Common myeloid progenitor, CD34-positive (primary cell): ENCODE results near the gene SMIM27.
"Not testable (repeated sequence)": the region's sequence is repeated elsewhere in the genome, so short reads cannot be mapped to it uniquely, and the experiment has no call there.

Source experiments
- CTCF ChIA-PET: fragments of 350-600 bp; sonication (Branson Sonifier 250); formaldehyde crosslinking; loops from one replicate; lab custom pipeline; 2021; ENCODE audit warnings: antibody characterized with exemption; lab: Charles Lee
- POLR2A ChIA-PET: fragments of 350-600 bp; sonication (Branson Sonifier 250); formaldehyde crosslinking; loops from one replicate; lab custom pipeline; 2021; ENCODE audit warnings: antibody characterized with exemption; lab: Charles Lee
- DNase-seq, 3 donors: peaks; one replicate each; pipeline versions ENCODE4 v3.0.0 to v3.0.0-alpha.2; 2013
- H3K27ac ChIP-seq, 2 experiments: 1 replicate in 1 of 2; 2 replicates in 1 of 2; pipeline ENCODE4 v1.7.0; 2013; ENCODE audit warnings: inconsistent platforms in 2 of 2, low read length in 2 of 2, mild to moderate bottlenecking in 2 of 2, low read depth in 1 of 2, moderate library complexity in 1 of 2; ENCODE audit not compliant: severe bottlenecking in 2 of 2, insufficient read depth in 1 of 2, poor library complexity in 1 of 2
- H3K27me3 ChIP-seq, 5 experiments: replicated peaks in 2 of 5; 1 replicate in 3 of 5; 2 replicates in 2 of 5; pipeline versions ENCODE4 v1.6.1 to v1.7.0; 2013; ENCODE audit warnings: low read length in 4 of 5, mild to moderate bottlenecking in 2 of 5, moderate library complexity in 2 of 5, inconsistent platforms in 1 of 5; ENCODE audit not compliant: insufficient read depth in 5 of 5, control insufficient read depth in 4 of 5
- H3K36me3 ChIP-seq, 4 experiments: 1 replicate in 2 of 4; 2 replicates in 2 of 4; pipeline versions ENCODE4 v1.6.1 to v1.7.0; 2013; ENCODE audit warnings: low read length in 3 of 4, control low read depth in 1 of 4, mild to moderate bottlenecking in 1 of 4; ENCODE audit not compliant: control insufficient read depth in 4 of 4, insufficient read depth in 4 of 4
- H3K4me1 ChIP-seq, 4 experiments: 1 replicate in 3 of 4; 2 replicates in 1 of 4; pipeline versions ENCODE4 v1.6.1 to v1.7.1; 2013; ENCODE audit warnings: low read length in 3 of 4, mild to moderate bottlenecking in 3 of 4, control low read depth in 1 of 4, inconsistent platforms in 1 of 4, moderate library complexity in 1 of 4; ENCODE audit not compliant: control insufficient read depth in 4 of 4, insufficient read depth in 4 of 4; ENCODE audit errors: control extremely low read depth in 1 of 4
- H3K4me3 ChIP-seq, 7 experiments: 1 replicate in 4 of 7; 2 replicates in 3 of 7; pipeline versions ENCODE4 v1.5.1 to v1.7.0; 2013; ENCODE audit warnings: mild to moderate bottlenecking in 7 of 7, low read length in 6 of 7, moderate library complexity in 6 of 7, inconsistent platforms in 2 of 7, low read depth in 2 of 7, control low read depth in 1 of 7; ENCODE audit not compliant: insufficient read depth in 4 of 7, control insufficient read depth in 1 of 7; ENCODE audit errors: extremely low read depth in 1 of 7
- H3K9me3 ChIP-seq, 5 experiments: 1 replicate in 4 of 5; 2 replicates in 1 of 5; pipeline versions ENCODE4 v1.6.1 to v1.7.1; 2013; ENCODE audit warnings: low read length in 4 of 5, mild to moderate bottlenecking in 2 of 5, inconsistent platforms in 1 of 5, low read depth in 1 of 5, moderate library complexity in 1 of 5; ENCODE audit not compliant: control insufficient read depth in 4 of 5, insufficient read depth in 2 of 5; ENCODE audit errors: control extremely low read depth in 1 of 5
- WGBS: methylation state at CpG from one replicate; pipeline ENCODE4 v1.1.5; 2013; ENCODE audit not compliant: insufficient coverage; 5-methylcytosine and 5-hydroxymethylcytosine counted together

Gene SMIM27

DNA sequence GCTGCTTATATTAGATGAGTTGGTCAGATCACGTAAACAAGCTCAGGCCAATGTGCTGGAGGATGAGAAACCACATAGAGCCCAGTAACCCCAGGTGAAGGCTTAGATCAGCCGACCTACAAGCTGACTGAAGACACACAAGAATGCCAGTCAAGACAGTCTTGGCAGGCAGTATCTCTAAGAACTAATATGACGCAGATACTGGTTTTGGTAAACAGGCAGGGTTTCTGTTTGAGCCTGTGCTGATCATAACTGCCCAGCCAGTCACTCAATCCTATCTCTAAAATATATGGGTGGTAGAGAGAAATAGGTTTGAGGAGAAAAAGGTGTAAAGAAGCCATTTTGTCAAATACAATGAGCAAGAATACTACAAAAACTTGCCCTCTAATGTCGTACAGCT lies 18.3 kb upstream of the SMIM27 start:
- Histone ChIP-seq H3K4me3 (no peak overlapping the region), H3K4me1 (no peaks in the 10 kb centered on the region), H3K27ac (no peak overlapping the region), H3K9me3 (peaks cover 0 to 9% (median 0%) of the 10 kb centered on the region in 5 experiments), H3K27me3 (no peaks in the 10 kb centered on the region), H3K36me3 (peaks cover 0 to 17% (median 4%) of the 10 kb centered on the region in 4 experiments)
- 100% methylated on average over 3 of the region's 4 CpGs for WGBS
- no peak for DNase-seq
- ChIA-PET POLR2A (no interaction called here), CTCF (interaction anchor here (0.9 to 1.7 kb wide), 6 partner anchors 10 to 40 kb away, joined by 3 to 8 read pairs (median 4); no protein-coding TSS in a partner anchor)

DNA sequence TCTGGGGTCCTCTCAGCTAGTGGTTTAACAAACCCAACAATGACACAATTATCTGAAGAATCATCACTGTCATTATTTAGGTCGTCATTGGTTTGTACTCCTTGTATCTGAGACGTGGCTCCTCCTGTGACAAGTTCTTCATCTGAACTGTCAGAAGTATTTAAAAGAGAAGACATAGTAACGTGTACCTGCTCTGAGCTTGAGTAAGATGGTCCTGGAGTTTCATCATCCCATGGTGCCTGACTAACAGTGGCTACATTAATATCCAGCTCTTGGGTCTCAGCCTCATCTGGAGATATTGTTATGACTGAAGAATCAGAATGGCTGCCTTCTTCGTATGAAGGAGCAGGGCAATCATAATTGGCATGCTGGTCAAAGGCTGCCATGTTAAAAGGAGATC lies 9.1 kb upstream of the SMIM27 start:
- H3K4me1 ChIP-seq: no peaks in the 10 kb centered on the region
- ChIA-PET POLR2A (no interaction called here), CTCF (interaction anchor here (0.9 to 2.2 kb wide), 2 partner anchors 9 to 33 kb away, joined by 3 to 8 read pairs; no protein-coding TSS in a partner anchor)
- DNase-seq: no peak
- no peaks in the 10 kb centered on the region for H3K9me3 ChIP-seq
- no peak overlapping the region for H3K4me3 ChIP-seq
- H3K27ac ChIP-seq: no peak overlapping the region
- H3K36me3 ChIP-seq: peaks cover 14 to 51% (median 31%) of the 10 kb centered on the region in 4 experiments
- no peaks in the 10 kb centered on the region for H3K27me3 ChIP-seq
- WGBS: 98% methylated on average over 4 of the region's 4 CpGs

DNA sequence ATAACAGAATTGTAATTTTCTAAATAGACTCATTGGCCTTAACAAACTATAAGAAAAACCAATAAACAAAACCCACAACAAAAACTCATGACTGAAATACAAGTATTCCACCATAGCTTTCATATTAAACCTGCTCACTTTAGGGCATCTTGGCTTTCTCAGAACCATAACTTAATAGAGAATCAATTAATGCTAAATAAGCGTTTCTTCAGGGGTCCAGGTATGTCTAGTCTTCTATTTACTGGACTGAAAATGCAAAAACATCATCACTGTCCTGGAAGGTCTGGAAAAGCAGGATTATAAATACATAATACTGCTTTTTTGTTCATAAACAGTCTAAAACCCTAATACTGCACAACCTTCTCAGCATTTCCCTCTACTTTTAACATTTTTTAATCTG lies 6.2 kb upstream of the SMIM27 start:
- H3K36me3 ChIP-seq: peaks cover 14 to 38% (median 30%) of the 10 kb centered on the region in 4 experiments

DNA sequence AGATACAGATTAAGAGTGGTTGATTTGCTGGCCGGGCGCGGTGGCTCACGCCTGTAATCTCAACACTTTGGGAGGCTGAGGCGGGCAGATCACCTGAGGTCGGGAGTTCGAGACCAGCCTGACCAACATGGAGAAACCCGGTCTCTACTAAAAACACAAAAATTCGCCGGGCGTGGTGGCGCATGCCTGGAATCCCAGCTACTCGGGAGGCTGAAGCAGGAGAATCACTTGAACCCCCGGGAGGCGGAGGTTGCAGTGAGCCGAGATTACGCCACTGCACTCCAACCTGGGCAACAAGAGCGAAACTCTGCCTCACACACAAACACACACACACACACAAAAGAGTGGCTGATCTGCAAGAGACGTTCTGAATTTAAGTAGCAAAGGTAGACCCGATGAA lies 3.9 kb upstream of the SMIM27 start:
- H3K27me3 ChIP-seq, H3K9me3 ChIP-seq, POLR2A ChIA-PET, H3K4me3 ChIP-seq, DNase-seq, H3K27ac ChIP-seq: not testable (repeated sequence)
- Histone ChIP-seq H3K4me1 (peaks cover 11 to 30% (median 16%) of the 10 kb centered on the region in 4 experiments), H3K36me3 (peaks cover 6 to 18% (median 14%) of the 10 kb centered on the region in 4 experiments)
- over 99% methylated on average over 17 of the region's 20 CpGs for WGBS
- CTCF ChIA-PET: interaction anchor here (1.5 to 9.2 kb wide), 4 partner anchors 18 to 25 kb away, joined by 3 to 73 read pairs (median 41); partner anchors contain the start of genes NDUFB6 and RIGI

More for the DNA sequence above, 6.2 kb upstream of the SMIM27 start:
- no peaks in the 10 kb centered on the region for H3K9me3 ChIP-seq
- POLR2A ChIA-PET: interaction anchor here (0.6 kb wide), 1 partner anchor 9 kb away, joined by 3 read pairs; no protein-coding TSS in a partner anchor
- no CpG with 5 or more reads among the region's 1 CpG for WGBS
- CTCF ChIA-PET: interaction anchor here (0.7 to 4.5 kb wide), 6 partner anchors 12 to 167 kb away, joined by 3 to 22 read pairs (median 13); partner anchors contain the start of genes NDUFB6 and RIGI
- H3K27me3 ChIP-seq: no peaks in the 10 kb centered on the region
- H3K4me1 ChIP-seq: peaks cover 7 to 15% (median 8%) of the 10 kb centered on the region in 4 experiments
- no peak overlapping the region for H3K4me3 ChIP-seq
- no peak overlapping the region for H3K27ac ChIP-seq
- no peak for DNase-seq

DNA sequence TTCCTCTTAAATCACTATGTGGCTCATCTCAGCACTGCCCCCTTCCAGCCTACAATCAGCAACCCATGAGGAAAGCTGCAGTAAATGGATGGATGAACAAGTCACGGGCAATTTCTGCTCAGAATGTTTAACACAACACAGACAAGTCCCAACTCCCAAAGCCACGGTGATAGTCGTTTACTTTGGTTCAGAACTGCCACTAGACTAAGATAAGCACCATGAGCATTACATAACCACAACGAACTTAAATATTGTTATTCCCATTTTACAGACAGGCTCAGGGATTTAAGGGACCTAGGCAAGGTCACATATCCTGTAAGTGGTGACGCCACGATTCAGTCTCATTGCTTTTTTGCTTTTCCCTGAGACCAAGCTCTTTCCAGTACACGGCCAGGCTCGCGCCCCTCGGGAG lies 2.0 kb upstream of the SMIM27 start:
- H3K4me3 ChIP-seq: peak overlapping the region; percentile 89 to 98 (median 91)
- H3K27me3 ChIP-seq: no peaks in the 10 kb centered on the region
- CTCF ChIA-PET: interaction anchor here (1.0 to 9.2 kb wide), 11 partner anchors 9 to 62 kb away, joined by 3 to 73 read pairs (median 7); partner anchors contain the start of genes NDUFB6 and RIGI
- H3K4me1 ChIP-seq: peaks cover 25 to 48% (median 33%) of the 10 kb centered on the region in 4 experiments
- POLR2A ChIA-PET: interaction anchor here (0.8 to 3.0 kb wide), 4 partner anchors 22 to 475 kb away, joined by 3 to 12 read pairs (median 6); partner anchors contain the start of genes DNAJA1, NDUFB6 and RIGI
- no peaks in the 10 kb centered on the region for H3K9me3 ChIP-seq
- WGBS: 2% methylated on average over 8 of the region's 10 CpGs
- H3K27ac ChIP-seq: peak overlapping the region; percentile 75 to 98
- H3K36me3 ChIP-seq: peaks cover 2 to 11% (median 7%) of the 10 kb centered on the region in 4 experiments
- peak in 2 of 3 donors; percentile 57 to 72 for DNase-seq

DNA sequence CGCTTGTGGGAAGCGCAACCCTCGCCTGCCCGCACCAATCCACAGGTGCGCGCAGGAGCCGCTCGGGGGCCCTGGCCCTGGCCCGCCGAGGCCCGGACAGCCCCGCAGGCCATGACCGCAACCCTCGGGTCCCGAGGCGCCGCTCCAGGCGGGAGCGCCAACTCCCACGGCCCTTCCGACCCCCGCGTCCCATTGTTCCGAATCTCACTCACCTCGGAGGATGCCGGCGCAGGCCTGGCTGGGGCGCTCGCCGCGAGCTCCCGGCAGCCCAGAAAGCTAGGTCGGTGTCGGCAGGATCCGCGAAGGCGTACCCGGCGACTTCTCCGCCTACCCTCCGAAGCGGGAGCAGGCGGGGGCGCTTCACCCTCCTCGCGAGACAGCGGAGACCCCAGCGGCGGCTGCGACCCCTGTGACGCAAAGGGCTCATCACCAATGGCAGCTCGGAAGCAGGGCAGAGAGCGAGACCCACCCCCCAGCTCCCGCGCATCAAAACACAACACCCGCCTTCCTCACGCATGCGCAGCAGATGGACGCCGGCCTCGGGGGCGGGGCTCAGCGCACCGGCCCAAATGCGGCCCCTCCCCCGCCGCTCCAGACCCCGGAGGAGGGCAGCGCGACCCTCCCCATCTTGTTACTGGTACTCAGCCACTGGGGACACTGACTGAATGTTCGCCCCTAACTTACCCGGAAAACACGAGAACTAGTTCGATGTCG lies 1.4 kb upstream of the SMIM27 start:
- peak; percentile 97 to 99 (median 99) for DNase-seq
- Histone ChIP-seq H3K9me3 (no peaks in the 10 kb centered on the region), H3K27ac (peak overlapping the region; percentile 93 to 98), H3K4me1 (peaks cover 31 to 54% (median 35%) of the 10 kb centered on the region in 4 experiments), H3K4me3 (peak overlapping the region; percentile 89 to 98 (median 91)), H3K36me3 (peaks cover 2 to 13% (median 7%) of the 10 kb centered on the region in 4 experiments), H3K27me3 (no peaks in the 10 kb centered on the region)
- ChIA-PET POLR2A (interaction anchor here (0.9 to 3.0 kb wide), 3 partner anchors 22 to 474 kb away, joined by 4 to 12 read pairs (median 7); partner anchors contain the start of genes DNAJA1, NDUFB6 and RIGI), CTCF (interaction anchor here (1.0 to 9.2 kb wide), 11 partner anchors 9 to 169 kb away, joined by 3 to 73 read pairs (median 7); partner anchors contain the start of genes NDUFB6 and RIGI)
- WGBS: under 1% methylated on average over 73 of the region's 75 CpGs
